Esophagus squamous epithelium (tissue), 4 donors: ENCODE results near the gene GPR176.

Experiments
- POLR2A ChIP-seq, 4 donors: fragments of 450-650 bp; IDR thresholded peaks; one replicate each; pipeline ENCODE4 v1.6.1; 2017; ENCODE audit warnings: antibody characterized with exemption in 4 of 4, mild to moderate bottlenecking in 4 of 4, moderate library complexity in 3 of 4
- TF ChIP-seq, protein P1 (sequence below), 6 experiments: fragments of 450-650 bp in 4 of 6; fragments of 200-600 bp in 2 of 6; sonication (generic) in 2 of 6; IDR thresholded peaks; one replicate each; pipeline ENCODE4 v1.5.1; 2016 to 2019; ENCODE audit warnings: antibody characterized with exemption in 6 of 6, mild to moderate bottlenecking in 4 of 6, moderate library complexity in 4 of 6

DNA sequence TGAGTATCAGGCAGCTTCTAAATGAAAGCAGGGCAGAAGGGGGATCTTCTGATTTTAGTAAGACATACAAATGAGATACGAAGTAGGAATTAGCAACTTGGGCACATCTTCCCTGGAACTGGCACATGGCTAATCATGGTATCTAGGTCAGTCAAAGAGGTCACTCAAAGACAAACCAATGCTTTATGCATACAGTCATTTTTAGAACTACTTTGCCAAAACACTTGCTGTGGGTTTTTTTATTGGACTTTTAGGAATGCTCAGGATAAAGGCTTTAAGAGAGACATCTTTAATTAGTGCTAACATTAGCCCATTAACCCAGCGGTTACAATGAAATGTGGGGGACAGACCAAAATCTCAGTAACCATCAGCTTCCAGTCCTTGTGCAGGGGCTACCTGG is 51.7 kb downstream of the GPR176 start:
- TF ChIP-seq, protein P1, sequence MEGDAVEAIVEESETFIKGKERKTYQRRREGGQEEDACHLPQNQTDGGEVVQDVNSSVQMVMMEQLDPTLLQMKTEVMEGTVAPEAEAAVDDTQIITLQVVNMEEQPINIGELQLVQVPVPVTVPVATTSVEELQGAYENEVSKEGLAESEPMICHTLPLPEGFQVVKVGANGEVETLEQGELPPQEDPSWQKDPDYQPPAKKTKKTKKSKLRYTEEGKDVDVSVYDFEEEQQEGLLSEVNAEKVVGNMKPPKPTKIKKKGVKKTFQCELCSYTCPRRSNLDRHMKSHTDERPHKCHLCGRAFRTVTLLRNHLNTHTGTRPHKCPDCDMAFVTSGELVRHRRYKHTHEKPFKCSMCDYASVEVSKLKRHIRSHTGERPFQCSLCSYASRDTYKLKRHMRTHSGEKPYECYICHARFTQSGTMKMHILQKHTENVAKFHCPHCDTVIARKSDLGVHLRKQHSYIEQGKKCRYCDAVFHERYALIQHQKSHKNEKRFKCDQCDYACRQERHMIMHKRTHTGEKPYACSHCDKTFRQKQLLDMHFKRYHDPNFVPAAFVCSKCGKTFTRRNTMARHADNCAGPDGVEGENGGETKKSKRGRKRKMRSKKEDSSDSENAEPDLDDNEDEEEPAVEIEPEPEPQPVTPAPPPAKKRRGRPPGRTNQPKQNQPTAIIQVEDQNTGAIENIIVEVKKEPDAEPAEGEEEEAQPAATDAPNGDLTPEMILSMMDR (IDR thresholded peaks at IDR 0.05): no peak
- no peak for TF ChIP-seq POLR2A (IDR thresholded peaks at IDR 0.05)
